HG02571 (cell line): Measurements from ENCODE around the gene PDE9A.
"Not testable (repeated sequence)": the region's sequence is repeated elsewhere in the genome, so short reads cannot be mapped to it uniquely, and the experiment has no call there.

Source experiments
- ATAC-seq: cut with Tn5 transposase; IDR thresholded peaks from one replicate; pipeline ENCODE4 v1.9.1; 2021; ENCODE audit warnings: mild to moderate bottlenecking, moderate library complexity; ENCODE audit not compliant: unreplicated experiment

The PDE9A gene

GRCh38 chr21:42653231-42654061, at the start of gene PDE9A:
Gene PDE9A (plus strand): TSS chr21:42653621. CDS start chr21:42653815, 194 bp downstream.
- ATAC-seq, result no peak

DNA sequence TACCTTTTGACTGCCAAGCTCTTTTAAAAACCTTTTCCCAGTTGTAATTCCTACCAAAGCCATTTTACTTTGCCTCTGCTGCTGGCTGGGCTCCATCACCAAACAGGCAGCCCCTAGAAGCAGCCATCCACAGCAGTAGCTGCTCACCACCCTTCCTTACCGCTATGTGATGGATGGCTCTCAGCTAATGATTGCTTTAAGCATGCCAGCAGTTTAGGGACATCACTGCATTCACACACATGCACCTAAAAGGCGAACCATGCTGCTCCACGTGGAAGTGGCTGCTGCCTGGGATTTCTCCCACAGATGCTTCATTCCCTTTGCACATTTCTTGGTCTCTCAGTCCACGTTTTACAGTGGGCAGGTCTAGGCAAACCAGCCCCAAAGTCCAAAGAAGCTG, 46.3 kb upstream of the PDE9A start:
- ATAC-seq, result no peak

GRCh38 chr21:42607525-42608102, 45.8 kb upstream of the PDE9A start:
- ATAC-seq, result no peak

- no peak for ATAC-seq
Measured at GRCh38 chr21:42608446-42608845, 45.0 kb upstream of the PDE9A start.

GRCh38 chr21:42609811-42610210, 43.6 kb upstream of the PDE9A start:
- ATAC-seq, result no peak

DNA sequence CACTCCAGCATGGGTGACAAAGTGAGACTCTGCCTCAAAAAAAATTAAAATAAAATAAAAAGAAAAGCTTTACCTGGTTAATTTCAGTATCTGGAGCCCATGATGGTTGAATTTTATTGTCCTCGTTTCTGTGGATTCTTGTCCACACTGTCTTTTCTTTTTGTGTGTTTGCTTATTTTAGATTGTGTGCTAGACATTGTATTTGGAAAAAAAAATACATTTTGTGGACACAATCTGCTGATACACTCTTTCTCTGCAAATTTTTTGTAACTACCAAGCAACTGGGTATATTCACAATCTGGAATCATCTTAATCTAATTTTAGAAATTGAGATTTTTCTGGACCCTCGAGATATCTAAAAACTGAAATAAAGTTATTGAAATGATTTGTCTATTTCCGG, 41.6 kb upstream of the PDE9A start:
- ATAC-seq, result no peak

- no peak for ATAC-seq
Measured at GRCh38 chr21:42612390-42612789, 41.0 kb upstream of the PDE9A start.

- ATAC-seq, result no peak
Measured at GRCh38 chr21:42613756-42614155, 39.7 kb upstream of the PDE9A start.

DNA sequence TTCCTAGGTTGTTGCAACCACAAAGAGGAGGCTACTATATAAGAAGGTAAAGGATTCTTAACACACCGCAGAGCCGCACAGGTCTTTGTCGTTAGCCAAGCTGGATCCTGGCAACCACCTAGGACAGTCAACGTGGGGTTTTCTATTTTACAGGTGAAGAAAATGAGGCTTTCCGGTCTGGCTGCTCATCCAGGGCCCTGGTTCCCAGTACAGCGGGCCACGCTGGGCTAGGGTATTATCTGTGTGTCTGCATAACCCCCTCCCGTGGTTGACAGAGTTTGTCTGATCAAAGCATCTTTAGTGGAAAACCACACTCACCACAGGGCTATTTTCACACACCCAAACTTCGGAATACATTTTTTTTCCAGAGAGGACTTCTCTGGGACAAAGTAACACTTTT, 39.0 kb upstream of the PDE9A start:
- no peak for ATAC-seq

DNA sequence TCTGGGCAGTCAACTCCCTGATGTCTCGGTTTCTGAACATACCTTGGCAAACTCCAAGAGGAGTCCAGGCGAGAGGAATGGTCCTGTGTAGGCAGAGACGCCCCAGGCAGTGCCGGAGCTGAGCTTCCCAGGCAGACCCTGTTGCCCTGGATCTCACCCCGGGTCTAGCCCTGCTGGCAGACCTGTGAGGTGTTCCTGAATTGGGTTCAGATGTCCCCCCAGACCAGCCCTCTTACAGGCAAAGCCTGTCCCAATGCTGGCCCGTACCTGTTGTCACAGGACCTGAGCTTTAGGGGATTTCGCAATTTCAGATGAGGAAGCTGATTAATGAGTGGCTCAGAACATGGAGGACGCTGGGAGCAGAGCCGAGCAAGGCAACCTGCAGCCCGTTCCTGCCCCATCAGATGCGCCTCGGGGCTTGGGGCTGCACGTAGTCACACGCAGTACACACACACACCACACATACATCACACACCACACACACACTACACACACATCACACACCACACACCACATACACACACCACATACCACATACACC, 38.5 kb upstream of the PDE9A start:
- ATAC-seq, result no peak

DNA sequence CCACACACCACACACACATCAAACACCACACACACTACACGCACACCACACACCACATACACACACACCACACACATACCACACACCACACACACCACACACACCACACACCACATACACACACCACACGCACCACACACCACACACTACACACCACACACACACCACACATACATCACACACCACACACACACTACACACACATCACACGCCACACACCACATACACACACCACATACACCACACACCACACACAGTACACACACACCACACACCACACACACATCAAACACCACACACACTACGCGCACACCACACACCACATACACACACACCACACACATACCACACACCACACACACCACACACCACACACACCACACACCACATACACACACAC, 38.0 kb upstream of the PDE9A start:
- ATAC-seq, result not testable (repeated sequence)

DNA sequence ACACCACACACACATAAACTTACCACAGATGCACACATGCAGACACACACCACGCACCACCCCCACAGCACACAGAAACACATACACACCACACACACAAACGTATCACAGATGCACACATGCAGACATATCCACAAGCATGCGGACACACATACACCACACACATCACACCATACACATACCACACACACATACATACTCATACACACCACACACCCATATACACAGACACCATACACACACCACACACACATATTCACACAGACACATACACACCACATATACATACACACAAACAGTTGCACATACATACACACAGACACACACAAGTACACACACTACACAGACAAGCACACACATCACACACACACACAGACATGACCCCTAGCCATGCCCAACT, 37.5 kb upstream of the PDE9A start:
- no peak for ATAC-seq

DNA sequence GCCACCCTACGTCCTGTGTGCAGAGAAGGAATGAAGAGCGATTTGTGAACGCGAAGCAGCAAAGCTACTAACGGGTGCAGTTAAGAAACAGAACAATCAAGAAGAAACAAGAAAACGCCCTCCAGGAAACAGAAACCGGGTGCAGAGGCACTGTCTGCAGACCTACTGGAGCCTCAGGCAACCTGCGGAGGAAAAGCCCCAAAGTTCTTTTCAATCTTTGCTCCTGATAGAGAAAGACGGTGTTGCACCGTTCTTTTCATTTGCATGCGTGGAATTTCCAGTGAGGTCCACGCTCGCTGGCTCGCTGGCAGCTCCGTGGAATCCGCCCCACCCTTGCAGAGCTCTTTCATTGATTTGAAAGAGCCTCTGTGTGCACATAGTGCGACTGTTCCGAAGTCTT, 37.0 kb upstream of the PDE9A start:
- no peak for ATAC-seq

GRCh38 chr21:42616941-42617340, 36.5 kb upstream of the PDE9A start:
- no peak for ATAC-seq

- no peak for ATAC-seq
Measured at GRCh38 chr21:42617486-42617885, 35.9 kb upstream of the PDE9A start.

GRCh38 chr21:42618707-42619102, 34.7 kb upstream of the PDE9A start:
- ATAC-seq, result no peak

DNA sequence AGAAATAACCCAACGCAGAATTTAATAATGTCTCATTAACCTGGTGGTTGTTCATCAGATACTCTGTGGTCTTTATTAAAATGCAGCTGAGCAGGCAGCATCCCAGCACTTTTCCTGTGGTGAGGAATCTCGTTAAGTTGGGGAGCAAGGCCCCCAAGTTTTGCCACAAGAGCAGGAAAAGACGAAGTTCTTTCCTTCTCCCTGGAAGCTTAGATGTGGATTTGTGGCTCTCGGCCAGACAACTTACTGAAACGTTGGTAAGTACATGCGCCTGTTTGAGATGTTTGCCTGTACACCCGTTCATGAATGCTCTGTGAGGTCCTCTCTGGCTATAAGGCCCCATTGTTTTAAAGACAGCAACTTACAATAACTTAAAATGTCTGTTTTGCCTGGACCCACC, 34.3 kb upstream of the PDE9A start:
- no peak for ATAC-seq

DNA sequence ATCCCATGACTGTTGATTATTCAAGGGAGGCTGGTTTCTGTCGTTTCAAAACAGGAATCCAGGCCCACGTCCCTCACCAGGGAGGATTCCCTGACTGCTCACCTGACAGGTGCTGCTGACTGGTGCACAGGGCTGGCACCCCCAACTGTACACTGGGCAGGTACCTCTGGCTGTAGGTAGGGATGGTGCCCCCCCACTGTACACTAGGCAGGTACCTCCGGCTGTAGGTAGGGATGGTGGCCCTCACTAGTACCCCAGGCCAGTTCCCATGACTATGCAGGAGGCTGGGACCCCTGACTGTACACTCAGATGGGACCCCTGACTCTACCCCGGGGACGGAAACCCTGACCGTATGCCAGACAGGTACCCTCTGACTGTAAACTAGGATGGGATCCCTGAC, 33.6 kb upstream of the PDE9A start:
- no peak for ATAC-seq

- ATAC-seq, result no peak
Measured at GRCh38 chr21:42621166-42621818, 32.1 kb upstream of the PDE9A start.

DNA sequence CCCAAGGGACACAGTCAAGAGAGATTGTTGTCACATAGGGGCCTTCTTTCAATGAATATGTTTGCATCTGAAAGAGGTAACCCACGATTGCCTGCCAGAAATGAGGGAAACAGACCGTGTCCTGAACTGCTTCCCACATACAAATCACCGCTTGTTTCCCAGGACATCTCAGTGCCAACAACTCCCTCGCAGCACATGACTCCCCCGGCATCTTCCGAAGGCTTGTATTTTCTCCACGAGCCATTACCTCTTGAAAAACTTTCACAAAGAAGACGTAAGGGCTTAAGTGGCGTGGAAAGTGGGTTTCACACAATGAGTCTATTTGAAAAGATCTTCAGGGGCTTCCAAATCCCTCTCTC, 31.6 kb upstream of the PDE9A start:
- ATAC-seq, result no peak

- ATAC-seq, result no peak
Measured at GRCh38 chr21:42622284-42622683, 31.1 kb upstream of the PDE9A start.

DNA sequence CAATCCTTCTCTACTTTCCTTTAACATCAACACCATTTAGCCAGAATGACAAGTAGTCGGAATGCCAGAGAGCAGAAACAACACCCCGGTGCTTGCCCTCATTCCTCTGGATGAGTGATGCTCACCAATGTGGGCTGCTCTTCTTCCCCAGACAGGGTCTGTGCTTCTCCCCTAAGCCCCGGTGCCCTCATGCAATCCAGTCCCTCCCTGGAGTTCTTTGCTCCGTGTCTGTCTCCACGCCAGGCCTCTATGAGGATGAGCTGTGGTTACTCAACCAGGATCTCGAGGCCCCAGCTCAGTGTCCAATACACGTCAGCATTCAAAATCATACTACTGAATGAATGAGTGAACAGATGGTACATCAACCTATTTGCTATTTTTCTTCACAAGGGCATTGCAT, 29.7 kb upstream of the PDE9A start:
- no peak for ATAC-seq
